K562 (cell line): ENCODE results near the gene SMCO4.

Experiments
- CTCF ChIP-seq, 3 experiments: IDR thresholded peaks in 2 of 3; conservative IDR thresholded peaks in 1 of 3; 2 replicates each; pipeline ENCODE4 v1.5.1; 2011 to 2012; ENCODE audit warnings: low read length in 3 of 3, mild to moderate bottlenecking in 3 of 3, control low read depth in 2 of 3, improper control_type of control experiment in 1 of 3, inconsistent platforms in 1 of 3, low read depth in 1 of 3, mixed read lengths in 1 of 3, moderate library complexity in 1 of 3; ENCODE audit not compliant: insufficient read depth in 2 of 3
- EP300 ChIP-seq: IDR thresholded peaks from 2 replicates; pipeline ENCODE4 v1.6.1; 2012; ENCODE audit warnings: low read length, improper control_type of control experiment
- FIP1L1 ChIP-seq: fragments of 200-400 bp; formaldehyde crosslinking; IDR thresholded peaks from 2 replicates; pipeline ENCODE4 v1.6.1; 2018; ENCODE audit warnings: mild to moderate bottlenecking, low read depth, low read length; ENCODE audit not compliant: poor library complexity, severe bottlenecking
- KLF10 ChIP-seq: fragments of 250-450 bp; sonication (Bioruptor Pico); IDR thresholded peaks from 2 replicates; pipeline ENCODE4 v1.6.1; 2021; ENCODE audit warnings: matching md5 sums
- MCM7 ChIP-seq, 2 experiments: fragments of 450-650 bp; IDR thresholded peaks; 2 replicates each; pipeline ENCODE4 v1.6.1; 2016 to 2018
- SIX5 ChIP-seq, 2 experiments: IDR thresholded peaks; 2 replicates each; pipeline ENCODE4 v1.6.1; 2011; ENCODE audit warnings: low read length in 2 of 2, borderline replicate concordance in 1 of 2, low read depth in 1 of 2, mild to moderate bottlenecking in 1 of 2, moderate library complexity in 1 of 2; ENCODE audit not compliant: insufficient read depth in 1 of 2
- SOX6 ChIP-seq: fragments of 450-650 bp; IDR thresholded peaks from 2 replicates; pipeline ENCODE4 v1.6.1; 2014; ENCODE audit warnings: mild to moderate bottlenecking
- SP1 ChIP-seq: sonication (generic); formaldehyde crosslinking; IDR thresholded peaks from 2 replicates; pipeline ENCODE4 v1.8.1; 2022; ENCODE audit warnings: mild to moderate bottlenecking, missing genetic modification reagents
- SRSF9 ChIP-seq: fragments of 200-400 bp; formaldehyde crosslinking; IDR thresholded peaks from 2 replicates; pipeline ENCODE4 v1.6.1; 2017; ENCODE audit warnings: low read depth, low read length, borderline replicate concordance
- TF ChIP-seq, protein P1 (sequence below): IDR thresholded peaks from 2 replicates; pipeline ENCODE4 v1.6.1; 2016; ENCODE audit warnings: missing genetic modification characterization, missing compliant biosample characterization
- TF ChIP-seq, protein P2 (sequence below): sonication (generic); formaldehyde crosslinking; IDR thresholded peaks from 2 replicates; pipeline ENCODE4 v1.5.0; 2020; ENCODE audit warnings: missing genetic modification reagents

DNA sequence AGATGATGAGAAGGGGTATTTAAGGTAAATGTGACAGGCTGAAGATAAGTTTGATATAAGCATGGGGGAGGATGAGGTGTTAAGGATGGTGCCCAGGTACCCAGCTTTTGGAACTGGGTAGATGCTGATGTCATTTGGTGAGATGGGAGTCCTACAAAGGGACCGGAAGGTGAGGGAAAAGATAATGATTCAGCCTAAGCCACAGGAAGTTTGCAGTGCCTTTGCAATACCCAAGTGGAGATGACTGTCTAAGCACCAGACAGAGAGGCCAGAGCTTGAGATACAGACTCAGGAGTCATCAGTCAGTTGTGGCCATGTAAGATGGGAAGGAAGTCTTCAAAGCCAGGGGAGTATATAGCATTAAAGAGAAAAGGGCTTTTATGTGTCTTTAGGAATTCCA is 30.0 kb upstream of the SMCO4 start:
- no peak for TF ChIP-seq KLF10 (CRISPR knock-in tag)
- TF ChIP-seq, protein P1, sequence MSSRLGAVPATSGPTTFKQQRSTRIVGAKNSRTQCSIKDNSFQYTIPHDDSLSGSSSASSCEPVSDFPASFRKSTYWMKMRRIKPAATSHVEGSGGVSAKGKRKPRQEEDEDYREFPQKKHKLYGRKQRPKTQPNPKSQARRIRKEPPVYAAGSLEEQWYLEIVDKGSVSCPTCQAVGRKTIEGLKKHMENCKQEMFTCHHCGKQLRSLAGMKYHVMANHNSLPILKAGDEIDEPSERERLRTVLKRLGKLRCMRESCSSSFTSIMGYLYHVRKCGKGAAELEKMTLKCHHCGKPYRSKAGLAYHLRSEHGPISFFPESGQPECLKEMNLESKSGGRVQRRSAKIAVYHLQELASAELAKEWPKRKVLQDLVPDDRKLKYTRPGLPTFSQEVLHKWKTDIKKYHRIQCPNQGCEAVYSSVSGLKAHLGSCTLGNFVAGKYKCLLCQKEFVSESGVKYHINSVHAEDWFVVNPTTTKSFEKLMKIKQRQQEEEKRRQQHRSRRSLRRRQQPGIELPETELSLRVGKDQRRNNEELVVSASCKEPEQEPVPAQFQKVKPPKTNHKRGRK (tag), result no peak
- no peak for TF ChIP-seq FIP1L1
- TF ChIP-seq SP1 (CRISPR knock-in tag), result no peak
- no peak for TF ChIP-seq MCM7 (IDR thresholded peaks at IDR 0.05)
- no peak for TF ChIP-seq SOX6
- no peak for TF ChIP-seq CTCF (IDR thresholded peaks at IDR 0.05 in 2 of 3, conservative IDR thresholded peaks at IDR 0.05 in 1 of 3; ENCODE audit: insufficient read depth in 2 of 3, low read depth in 1 of 3, low read length in 3 of 3)
- TF ChIP-seq, protein P2, sequence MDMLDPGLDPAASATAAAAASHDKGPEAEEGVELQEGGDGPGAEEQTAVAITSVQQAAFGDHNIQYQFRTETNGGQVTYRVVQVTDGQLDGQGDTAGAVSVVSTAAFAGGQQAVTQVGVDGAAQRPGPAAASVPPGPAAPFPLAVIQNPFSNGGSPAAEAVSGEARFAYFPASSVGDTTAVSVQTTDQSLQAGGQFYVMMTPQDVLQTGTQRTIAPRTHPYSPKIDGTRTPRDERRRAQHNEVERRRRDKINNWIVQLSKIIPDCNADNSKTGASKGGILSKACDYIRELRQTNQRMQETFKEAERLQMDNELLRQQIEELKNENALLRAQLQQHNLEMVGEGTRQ (CRISPR knock-in tag), result no peak
- TF ChIP-seq SRSF9, result no peak
- no peak for TF ChIP-seq EP300
- TF ChIP-seq SIX5 (IDR thresholded peaks at IDR 0.05; ENCODE audit: borderline replicate concordance in 1 of 2, insufficient read depth in 1 of 2, low read depth in 1 of 2, low read length in 2 of 2), result no peak
